Thyroid gland (tissue), 4 donors: ENCODE results near the gene MKI67. TPM values are rescaled to one million over a fixed set of nuclear protein-coding genes. Genes with fewer than 3 reads are reported as not detected.

Experiments
- DNase-seq, 2 donors: peaks; one replicate each; pipeline ENCODE4 v3.0.0-alpha.2; 2019
- H3K27ac ChIP-seq, 3 donors: fragments of 200-600 bp; sonication (generic); 1 replicate in 2 of 3; 2 replicates in 1 of 3; pipeline ENCODE4 v1.5.1; 2016 to 2019; ENCODE audit warnings: mild to moderate bottlenecking in 1 of 3, moderate library complexity in 1 of 3
- H3K27me3 ChIP-seq: fragments of 200-600 bp; sonication (generic); one replicate; pipeline ENCODE4 v1.5.1; 2019
- H3K36me3 ChIP-seq, 2 donors: fragments of 200-600 bp; sonication (generic); one replicate each; pipeline ENCODE4 v1.5.1; 2016 to 2019
- H3K4me1 ChIP-seq, 2 donors: fragments of 200-600 bp; sonication (generic); one replicate each; pipeline ENCODE4 v1.5.1; 2017 to 2019
- H3K4me3 ChIP-seq, 3 donors: fragments of 200-600 bp; sonication (generic); replicated peaks in 1 of 3; 1 replicate in 2 of 3; 2 replicates in 1 of 3; pipeline ENCODE4 v1.5.1; 2016; ENCODE audit warnings: mild to moderate bottlenecking in 1 of 3
- H3K9me3 ChIP-seq: fragments of 200-600 bp; sonication (generic); one replicate; pipeline ENCODE4 v1.5.1; 2017
- CTCF ChIP-seq, 6 experiments: fragments of 200-600 bp in 3 of 6; fragments of 450-650 bp in 3 of 6; sonication (generic) in 3 of 6; IDR thresholded peaks; one replicate each; pipeline ENCODE4 v1.5.1; 2016 to 2019; ENCODE audit warnings: antibody characterized with exemption in 6 of 6, mild to moderate bottlenecking in 2 of 6, inconsistent platforms in 1 of 6, moderate library complexity in 1 of 6
- POLR2A ChIP-seq, 2 donors: fragments of 450-650 bp; IDR thresholded peaks; one replicate each; pipeline ENCODE4 v1.6.1; 2017; ENCODE audit warnings: antibody characterized with exemption in 2 of 2, mild to moderate bottlenecking in 2 of 2, moderate library complexity in 1 of 2
- WGBS, 2 donors: methylation state at CpG; one replicate each; pipeline ENCODE4 v1.1.5; 2017; 5-methylcytosine and 5-hydroxymethylcytosine counted together
- intact Hi-C: fragments of 100-400 bp; cut with DNase I; formaldehyde crosslinking; loops from one replicate; pipeline ENCODE4 v1.15.1; 2023
- total RNA-seq, 4 donors: library from RNA; depleted of rRNA; stranded (reverse); fragments of >200 nt; gene quantifications; one replicate each; pipeline ENCODE4 v1.2.3, GENCODE V29; 2016

The MKI67 gene
- total RNA-seq, 4 donors from 2014 or later: 0.24 to 1.9 (median 0.76) TPM

- WGBS, 2 donors: 90 to 98% methylated on average over 1 of the region's 1 CpG
Observed at GRCh38 chr10:128101901-128102300, 24.3 kb downstream of the MKI67 start.

DNA sequence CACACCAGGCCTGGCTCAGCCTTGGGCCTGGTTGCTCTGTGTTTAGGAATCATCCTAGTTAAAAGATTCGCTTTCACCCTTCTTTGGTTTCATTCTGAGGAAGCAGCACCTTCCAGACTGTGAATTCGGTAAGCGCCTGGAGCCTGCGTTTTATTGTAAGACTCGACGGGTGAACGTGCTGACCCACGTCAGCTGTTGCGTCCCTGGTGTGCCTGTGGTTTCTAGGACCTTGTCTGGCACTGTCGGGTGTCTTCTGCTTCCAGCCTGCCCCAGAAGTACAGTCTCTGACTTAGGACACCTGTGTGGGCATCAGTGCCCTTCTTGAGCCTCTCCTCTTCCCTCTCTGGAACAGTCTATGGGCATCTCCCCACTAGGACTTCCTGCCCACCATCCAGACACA, 26.3 kb downstream of the MKI67 start:
- no peaks in the 10 kb centered on the region for H3K36me3 ChIP-seq
- no peaks in the 10 kb centered on the region for H3K4me1 ChIP-seq
- DNase-seq: no peak
- H3K9me3 ChIP-seq: no peaks in the 10 kb centered on the region
- no peak for TF ChIP-seq POLR2A (IDR thresholded peaks at IDR 0.05)
- TF ChIP-seq CTCF (IDR thresholded peaks at IDR 0.05): no peak
- no peak overlapping the region for H3K4me3 ChIP-seq
- H3K27ac ChIP-seq: no peak overlapping the region
- intact Hi-C loops: no loop called here
- no peaks in the 10 kb centered on the region for H3K27me3 ChIP-seq
- 93 to 98% methylated on average over 10 of the region's 10 CpGs for WGBS, 2 donors

More at GRCh38 chr10:128101901-128102300, 24.3 kb downstream of the MKI67 start:
- H3K27me3 ChIP-seq: no peaks in the 10 kb centered on the region
- TF ChIP-seq CTCF (IDR thresholded peaks at IDR 0.05): no peak
- no peak for TF ChIP-seq POLR2A (IDR thresholded peaks at IDR 0.05)
- no peaks in the 10 kb centered on the region for H3K36me3 ChIP-seq
- no peaks in the 10 kb centered on the region for H3K4me1 ChIP-seq
- no peaks in the 10 kb centered on the region for H3K9me3 ChIP-seq
- intact Hi-C loops: no loop called here
- no peak for DNase-seq
- no peak overlapping the region for H3K4me3 ChIP-seq
- no peak overlapping the region for H3K27ac ChIP-seq

DNA sequence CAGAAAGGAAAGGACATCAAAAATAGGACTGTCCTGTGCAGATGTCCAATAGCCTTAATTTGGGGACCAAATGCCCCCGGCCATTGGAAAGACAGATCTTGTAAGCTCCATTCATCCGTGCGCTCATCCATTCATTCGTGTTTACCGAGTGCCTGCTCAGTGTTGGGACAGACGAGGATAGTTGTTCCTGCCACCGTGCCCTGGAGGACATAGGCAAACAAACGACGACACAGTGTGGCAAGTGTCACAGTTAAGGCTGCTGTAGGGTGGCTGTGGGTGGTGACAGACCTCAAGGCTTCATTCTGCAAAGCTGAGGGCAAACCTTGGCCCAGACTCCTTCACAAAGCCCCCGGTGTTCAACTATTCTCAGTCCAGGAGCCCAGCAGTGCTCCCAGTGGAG, 27.6 kb downstream of the MKI67 start:
- no peak for DNase-seq

GRCh38 chr10:128097783-128098182, 28.4 kb downstream of the MKI67 start:
- TF ChIP-seq POLR2A (IDR thresholded peaks at IDR 0.05): no peak
- TF ChIP-seq CTCF (IDR thresholded peaks at IDR 0.05): no peak
- intact Hi-C loops: no loop called here

More for the DNA sequence above, 27.6 kb downstream of the MKI67 start:
- Histone ChIP-seq H3K27me3 (no peaks in the 10 kb centered on the region), H3K9me3 (no peaks in the 10 kb centered on the region), H3K4me1 (no peaks in the 10 kb centered on the region), H3K4me3 (no peak overlapping the region), H3K27ac (no peak overlapping the region), H3K36me3 (no peaks in the 10 kb centered on the region)
- WGBS, 2 donors: 72 to 83% methylated on average over 10 of the region's 10 CpGs
- intact Hi-C loops: no loop called here
- TF ChIP-seq POLR2A (IDR thresholded peaks at IDR 0.05): no peak
- no peak for TF ChIP-seq CTCF (IDR thresholded peaks at IDR 0.05)

GRCh38 chr10:128096486-128097199, 29.6 kb downstream of the MKI67 start:
- Histone ChIP-seq H3K4me1 (no peaks in the 10 kb centered on the region), H3K9me3 (no peaks in the 10 kb centered on the region), H3K27me3 (no peaks in the 10 kb centered on the region), H3K36me3 (no peaks in the 10 kb centered on the region), H3K27ac (no peak overlapping the region), H3K4me3 (no peak overlapping the region)
- intact Hi-C loops: no loop called here
- TF ChIP-seq POLR2A (IDR thresholded peaks at IDR 0.05) (no peak), CTCF (IDR thresholded peaks at IDR 0.05) (no peak)
- no peak for DNase-seq
- WGBS, 2 donors: 88% methylated on average over 5 of the region's 5 CpGs

More at GRCh38 chr10:128097783-128098182, 28.4 kb downstream of the MKI67 start:
- Histone ChIP-seq H3K4me3 (no peak overlapping the region), H3K36me3 (no peaks in the 10 kb centered on the region), H3K4me1 (no peaks in the 10 kb centered on the region), H3K27ac (no peak overlapping the region), H3K27me3 (no peaks in the 10 kb centered on the region), H3K9me3 (no peaks in the 10 kb centered on the region)
- 87% methylated on average over 8 of the region's 8 CpGs for WGBS, 2 donors
- no peak for DNase-seq
